Endothelial cell of umbilical vein (primary cell): ENCODE measurements around the gene NCAPG2. TPM values are rescaled to one million over a fixed set of nuclear protein-coding genes. Genes with fewer than 3 reads are reported as not detected.

Experiments used
- BruUV-seq: library from RNA; stranded (reverse); fragments of 400-500 nt; replicated peaks from 2 replicates; lab custom pipeline; 2021; lab: Mats Ljungman, UMichigan
- CTCF ChIA-PET: fragments of 300-600, 350-600 bp; sonication (Branson Sonifier 250); formaldehyde crosslinking; loops from one replicate; lab custom pipeline; 2021; ENCODE audit warnings: antibody characterized with exemption, inconsistent platforms; lab: Charles Lee
- POLR2A ChIA-PET: fragments of 300-600, 350-600 bp; sonication (Branson Sonifier 250); formaldehyde crosslinking; loops from one replicate; lab custom pipeline; 2021; ENCODE audit warnings: antibody characterized with exemption, inconsistent platforms; lab: Charles Lee
- DNase-seq: peaks from one replicate; pipeline ENCODE4 v3.0.0-alpha.2; 2011; ENCODE audit warnings: low read depth, low spot score
- FAIRE-seq: peaks from 2 replicates; lab custom pipeline; 2011; peaks lifted over from hg19 to GRCh38; lab: Jason Lieb, UNC
- H2AFZ ChIP-seq: 2 replicates; pipeline ENCODE4 v1.6.0; 2012; ENCODE audit warnings: low read depth, low read length, control low read depth, inconsistent platforms
- H3K27ac ChIP-seq: 2 replicates; pipeline ENCODE4 v1.5.1; 2011; ENCODE audit warnings: low read depth, mild to moderate bottlenecking, control low read depth, low read length, moderate library complexity; ENCODE audit not compliant: insufficient read depth
- H3K27me3 ChIP-seq, 2 experiments: 2 replicates each; pipeline versions ENCODE4 v1.6.0 to v1.6.1; 2011; ENCODE audit warnings: low read length in 2 of 2, mixed read lengths in 1 of 2; ENCODE audit not compliant: control insufficient read depth in 2 of 2, insufficient read depth in 2 of 2
- H3K36me3 ChIP-seq, 2 experiments: 2 replicates in 1 of 2; 3 replicates in 1 of 2; pipeline ENCODE4 v1.5.1; 2011; ENCODE audit warnings: low read length in 2 of 2, mild to moderate bottlenecking in 1 of 2, moderate library complexity in 1 of 2; ENCODE audit not compliant: control insufficient read depth in 2 of 2, insufficient read depth in 2 of 2; ENCODE audit errors: extremely low read depth in 1 of 2
- H3K4me1 ChIP-seq: 3 replicates; pipeline ENCODE4 v1.5.1; 2011; ENCODE audit warnings: mild to moderate bottlenecking, low read length; ENCODE audit not compliant: control insufficient read depth, insufficient read depth; ENCODE audit errors: extremely low read depth
- H3K4me2 ChIP-seq: 2 replicates; pipeline ENCODE4 v1.6.1; 2011; ENCODE audit warnings: low read length, control low read depth, mixed read lengths; ENCODE audit not compliant: insufficient read depth
- H3K4me3 ChIP-seq, 3 experiments: fragments of 200-600 bp in 1 of 3; sonication (generic), shearing (Covaris generic) in 1 of 3; replicated peaks in 1 of 3; 2 replicates each; pipeline ENCODE4 v1.5.1; 2011 to 2016; ENCODE audit warnings: control low read depth in 3 of 3, low read length in 3 of 3, mild to moderate bottlenecking in 2 of 3, inconsistent platforms in 1 of 3, low read depth in 1 of 3, moderate library complexity in 1 of 3; ENCODE audit not compliant: insufficient read depth in 1 of 3
- H3K79me2 ChIP-seq: 2 replicates; pipeline ENCODE4 v1.6.0; 2012; ENCODE audit warnings: low read length, inconsistent platforms; ENCODE audit not compliant: control insufficient read depth, insufficient read depth
- H3K9ac ChIP-seq: replicated peaks from 2 replicates; pipeline ENCODE3; 2011; ENCODE audit warnings: low read length, control low read depth; ENCODE audit not compliant: insufficient read depth; ENCODE audit errors: extremely low read depth
- H3K9me1 ChIP-seq: replicated peaks from 3 replicates; pipeline ENCODE4 v1.6.0; 2011; ENCODE audit warnings: mild to moderate bottlenecking, low read length; ENCODE audit not compliant: control insufficient read depth, insufficient read depth; ENCODE audit errors: extremely low read depth
- H3K9me3 ChIP-seq: replicated peaks from 2 replicates; pipeline ENCODE4 v1.5.1; 2012; ENCODE audit warnings: low read length, inconsistent platforms; ENCODE audit not compliant: control insufficient read depth, insufficient read depth
- H4K20me1 ChIP-seq: replicated peaks from 2 replicates; pipeline ENCODE3; 2011; ENCODE audit warnings: mild to moderate bottlenecking, low read length; ENCODE audit not compliant: control insufficient read depth, insufficient read depth; ENCODE audit errors: extremely low read depth
- CTCF ChIP-seq, 2 donors: IDR thresholded peaks; 1 replicate in 1 of 2; 2 replicates in 1 of 2; pipeline ENCODE4 v1.5.1; 2011; ENCODE audit warnings: low read length in 2 of 2, mild to moderate bottlenecking in 2 of 2, moderate library complexity in 2 of 2, control low read depth in 1 of 2, inconsistent platforms in 1 of 2, low read depth in 1 of 2; ENCODE audit not compliant: insufficient read depth in 1 of 2; ENCODE audit errors: extremely low read depth in 1 of 2
- EZH2 ChIP-seq: IDR thresholded peaks from 2 replicates; pipeline ENCODE4 v1.6.1; 2012; ENCODE audit warnings: borderline replicate concordance, low read depth, mild to moderate bottlenecking, moderate library complexity, low read length, inconsistent platforms; ENCODE audit not compliant: severe bottlenecking
- FOS ChIP-seq: IDR thresholded peaks from 2 replicates; pipeline ENCODE4 v1.6.1; 2011; ENCODE audit warnings: mild to moderate bottlenecking, low read length, moderate library complexity, borderline replicate concordance; ENCODE audit not compliant: insufficient read depth
- GATA2 ChIP-seq: IDR thresholded peaks from 2 replicates; pipeline ENCODE4 v1.7.0; 2011; ENCODE audit warnings: low read depth, mild to moderate bottlenecking, moderate library complexity, mixed read lengths, low read length; ENCODE audit not compliant: insufficient read length, insufficient read depth
- JUN ChIP-seq: IDR thresholded peaks from 2 replicates; pipeline ENCODE4 v1.6.1; 2011; ENCODE audit warnings: borderline replicate concordance, low read depth; ENCODE audit not compliant: insufficient read length, insufficient read depth
- MAX ChIP-seq: IDR thresholded peaks from 2 replicates; pipeline ENCODE4 v1.6.1; 2011; ENCODE audit not compliant: insufficient read depth, insufficient read length
- MYC ChIP-seq: IDR thresholded peaks from one replicate; pipeline ENCODE4 v1.6.1; 2011; ENCODE audit warnings: mild to moderate bottlenecking, low read depth, low read length
- POLR2A ChIP-seq: IDR thresholded peaks from 2 replicates; pipeline ENCODE4 v1.6.1; 2012; ENCODE audit warnings: low read depth, mild to moderate bottlenecking, control low read depth, low read length
- POLR2AphosphoS5 ChIP-seq: IDR thresholded peaks from 2 replicates; pipeline ENCODE4 v1.6.1; 2012; ENCODE audit warnings: low read depth, mild to moderate bottlenecking, control low read depth, low read length, moderate library complexity; ENCODE audit not compliant: insufficient read depth
- dilution Hi-C: fragments of 300-500 bp; cut with MboI; formaldehyde crosslinking; loops from one replicate; pipeline ENCODE4 v1.15.0; 2019; ENCODE audit warnings: low sequenced_read_pairs; ENCODE audit not compliant: extremely low pct_ligation_motif_present
- intact Hi-C: fragments of 100-400 bp; cut with micrococcal nuclease; formaldehyde crosslinking; loops from one replicate; pipeline ENCODE4 v1.10.0; 2022
- polyA plus RNA-seq, 4 experiments: library from polyadenylated mRNA; depleted of rRNA in 3 of 4; stranded (reverse) in 3 of 4; unstranded in 1 of 4; fragments of >200 nt; gene quantifications; 2 replicates each; pipeline versions ENCODE4 v1.2.1 to v1.2.3, GENCODE V29; 2011 to 2012; ENCODE audit warnings: missing spikeins in 1 of 4
- total RNA-seq: library from RNA; stranded (reverse); gene quantifications from 2 replicates; pipeline ENCODE4 v1.2.3, GENCODE V29; 2021

Gene NCAPG2
- total and polyA plus RNA-seq, 2 donors (not counting 3 experiments of a cell fraction or from before 2014, with no cell fraction given), result 19.2 to 62.3 TPM

DNA sequence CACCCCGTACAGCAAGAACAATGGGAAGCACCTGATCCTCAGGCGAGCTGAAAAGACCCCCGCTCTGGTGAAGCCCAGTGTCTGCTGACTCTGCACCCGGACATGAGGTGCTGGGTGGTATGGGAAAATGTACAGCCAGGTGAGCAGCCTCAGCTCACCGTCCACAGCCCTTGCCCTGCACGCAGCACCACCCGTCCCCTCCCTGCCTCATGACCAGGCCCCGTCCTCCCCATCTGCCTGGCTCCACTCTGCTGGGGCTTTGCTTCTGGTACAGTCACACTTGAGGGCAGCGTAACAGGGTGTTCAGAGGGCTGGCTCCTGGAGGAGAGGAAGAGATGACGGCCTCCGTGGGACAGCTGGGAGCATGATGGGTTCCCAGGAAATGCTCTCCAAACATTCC, 49.1 kb downstream of the NCAPG2 start:
- Histone ChIP-seq H4K20me1 (no peaks in the 10 kb centered on the region), H3K27ac (no peak overlapping the region), H3K9me3 (no peaks in the 10 kb centered on the region), H3K4me3 (no peak overlapping the region), H2AFZ (no peak overlapping the region), H3K27me3 (no peaks in the 10 kb centered on the region), H3K36me3 (peaks cover 8 to 14% of the 10 kb centered on the region in 2 experiments), H3K4me1 (no peaks in the 10 kb centered on the region), H3K79me2 (no peaks in the 10 kb centered on the region), H3K9me1 (no peaks in the 10 kb centered on the region), H3K9ac (no peak overlapping the region), H3K4me2 (no peak overlapping the region)
- ChIA-PET POLR2A (no interaction called here), CTCF (no interaction called here)
- DNase-seq (no peak), FAIRE-seq (no peak)
- dilution Hi-C loops (no loop called here), intact Hi-C loops (no loop called here)
- TF ChIP-seq JUN (no peak), POLR2AphosphoS5 (no peak), MYC (no peak), FOS (no peak), CTCF (IDR thresholded peaks at IDR 0.05; ENCODE audit: extremely low read depth in 1 of 2, insufficient read depth in 1 of 2, low read depth in 1 of 2, low read length in 2 of 2) (no peak), POLR2A (no peak), GATA2 (no peak), MAX (no peak), EZH2 (no peak)
- BruUV-seq, result no TSS peak
